H4 (cell line): ENCODE measurements around the gene FAM83D. TPM values are rescaled to one million over a fixed set of nuclear protein-coding genes. Genes with fewer than 3 reads are reported as not detected.

Experiments
- DNase-seq: peaks from one replicate; pipeline ENCODE4 v3.0.0-alpha.2; 2015; ENCODE audit warnings: low spot score
- total RNA-seq: library from RNA; depleted of rRNA; stranded (reverse); fragments of >200 nt; shearing (Covaris generic); gene quantifications from 2 replicates; pipeline ENCODE4 v1.2.3, GENCODE V29; 2014

FAM83D gene
- total RNA-seq, 1 experiment from 2014 or later: 67.5 TPM

GRCh38 chr20:38895098-38895949 is 30.9 kb upstream of the FAM83D start:
- DNase-seq: no peak

- no peak for DNase-seq
Observed at GRCh38 chr20:38896009-38896594, 30.1 kb upstream of the FAM83D start.

- no peak for DNase-seq
Observed at GRCh38 chr20:38897267-38897666, 28.9 kb upstream of the FAM83D start.

- no peak for DNase-seq
Observed at GRCh38 chr20:38900606-38901005, 25.6 kb upstream of the FAM83D start.

- no peak for DNase-seq
Observed at GRCh38 chr20:38902601-38903000, 23.6 kb upstream of the FAM83D start.

GRCh38 chr20:38903335-38903734 is 22.9 kb upstream of the FAM83D start:
- no peak for DNase-seq

- DNase-seq: no peak
Observed at GRCh38 chr20:38905375-38905774, 20.8 kb upstream of the FAM83D start.

GRCh38 chr20:38907918-38908677 is 18.1 kb upstream of the FAM83D start:
- DNase-seq: no peak

GRCh38 chr20:38915355-38915754 is 10.9 kb upstream of the FAM83D start:
- no peak for DNase-seq

- no peak for DNase-seq
Observed at GRCh38 chr20:38917657-38918056, 8.6 kb upstream of the FAM83D start.

- no peak for DNase-seq
Observed at GRCh38 chr20:38918172-38918571, 8.0 kb upstream of the FAM83D start.

GRCh38 chr20:38919683-38920082 is 6.5 kb upstream of the FAM83D start:
- no peak for DNase-seq

GRCh38 chr20:38920411-38920810 is 5.8 kb upstream of the FAM83D start:
- DNase-seq: no peak

GRCh38 chr20:38920851-38921250 is 5.4 kb upstream of the FAM83D start:
- DNase-seq: no peak

- no peak for DNase-seq
Observed at GRCh38 chr20:38924718-38925117, 1.5 kb upstream of the FAM83D start.

GRCh38 chr20:38926934-38927616 is 858 bp downstream of the FAM83D start:
- DNase-seq: no peak

- no peak for DNase-seq
Observed at GRCh38 chr20:38927902-38928578, 1.8 kb downstream of the FAM83D start.

- no peak for DNase-seq
Observed at GRCh38 chr20:38930242-38930569, 4.0 kb downstream of the FAM83D start.

- DNase-seq: no peak
Observed at GRCh38 chr20:38931984-38932383, 5.8 kb downstream of the FAM83D start.

GRCh38 chr20:38932457-38933120 is 6.4 kb downstream of the FAM83D start:
- DNase-seq: no peak

GRCh38 chr20:38934530-38934929 is 8.3 kb downstream of the FAM83D start:
- no peak for DNase-seq
